ENCODE measurements around the gene SSH2. TPM values are rescaled to one million over a fixed set of nuclear protein-coding genes. Genes with fewer than 3 reads are reported as not detected.
A peak's percentile ranks its signal among the peaks of the same experiment; 100 is the strongest.

SSH2 gene
- polyA plus RNA-seq, 10 donors: 15.4 to 27.2 (median 22.3) TPM

GRCh38 chr17:29591737-29592608, 338.1 kb downstream of the SSH2 start:
- peak; percentile 81 to 95 (median 89) for DNase-seq

DNA sequence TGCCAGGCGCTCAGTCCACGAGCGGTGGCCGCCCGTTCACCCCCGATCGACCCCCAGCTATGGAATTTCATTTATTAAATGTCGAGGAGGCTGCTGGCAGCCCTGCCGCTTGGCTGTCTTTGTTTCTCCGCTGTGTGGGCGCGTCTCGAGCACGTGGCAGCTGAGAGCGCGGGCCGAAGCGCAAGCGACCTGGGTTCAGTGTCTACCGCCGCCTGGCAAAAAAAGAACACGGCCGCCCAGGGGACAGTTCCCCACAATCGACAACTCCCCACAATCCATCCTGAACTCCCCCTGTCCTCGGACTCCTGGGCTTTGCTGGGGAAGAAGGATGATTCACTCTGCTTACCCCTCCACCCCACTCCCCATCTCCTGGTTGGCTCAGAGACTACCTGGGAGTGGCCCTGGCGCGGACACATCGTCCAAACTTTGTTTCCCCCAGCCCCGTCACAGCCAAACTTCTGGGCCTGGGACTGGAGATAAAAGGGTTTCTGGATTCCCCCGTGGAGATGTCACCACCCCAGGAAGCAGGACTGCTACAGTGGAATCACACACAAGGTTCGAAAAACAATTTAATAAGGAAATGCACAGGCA, 338.8 kb downstream of the SSH2 start:
- DNase-seq: peak in 2 of 3 donors; percentile 77 to 82

- no peak for DNase-seq
Measured at GRCh38 chr17:29590411-29591145, 339.4 kb downstream of the SSH2 start.

DNA sequence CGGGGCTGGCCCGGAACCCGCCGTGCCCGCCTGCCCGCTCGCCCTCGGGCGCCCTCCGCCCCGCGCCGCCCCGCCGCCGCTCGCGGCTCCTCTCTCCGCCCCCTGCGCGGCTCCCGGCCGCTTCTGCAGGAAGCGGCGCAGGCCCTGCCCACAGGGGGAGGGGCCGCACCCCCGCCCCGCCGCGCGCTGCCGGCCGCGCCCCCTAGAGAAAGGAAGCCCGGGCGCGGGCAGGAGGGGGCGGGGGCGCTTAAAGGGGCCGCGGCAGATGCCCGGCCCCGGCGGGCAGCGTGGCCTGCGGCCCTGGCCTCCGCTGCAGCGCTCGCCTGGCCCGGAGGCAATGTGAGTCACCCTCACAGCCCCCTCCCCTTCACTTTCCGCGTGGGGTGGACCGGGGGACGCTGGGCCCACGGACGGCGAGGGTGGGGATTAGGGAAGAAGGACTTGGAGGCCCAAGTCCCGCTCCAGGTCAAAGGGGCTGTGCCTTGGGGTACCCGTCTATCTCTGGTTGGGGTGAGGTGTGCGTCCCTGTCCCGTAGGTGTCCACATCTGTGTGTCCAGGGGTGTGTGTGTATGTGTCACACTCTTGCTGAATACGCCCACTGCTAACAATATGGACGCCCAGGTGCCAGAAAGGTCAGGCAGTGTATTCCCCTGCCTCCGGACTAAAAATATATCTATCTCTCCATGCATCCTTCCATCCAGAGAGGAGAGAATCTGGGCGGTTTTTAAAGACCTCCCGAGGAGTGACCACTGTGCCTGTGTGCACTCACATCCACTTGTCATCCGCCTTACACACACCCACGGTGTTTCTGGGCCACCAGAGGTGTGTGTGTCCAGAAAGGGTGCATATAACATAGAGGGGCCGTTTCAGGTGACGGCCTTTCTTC, 340.3 kb downstream of the SSH2 start, which contains the start of gene GIT1:
Gene GIT1, minus strand, starts transcription at position 125 of the 887 bp plus-strand sequence. CDS start 270 bp downstream, outside the sequence.
- DNase-seq: peak; percentile 89 to 95 (median 91)

- peak in 1 of 3 donors; percentile 67 for DNase-seq
Measured at GRCh38 chr17:29588562-29589411, 341.2 kb downstream of the SSH2 start.

DNA sequence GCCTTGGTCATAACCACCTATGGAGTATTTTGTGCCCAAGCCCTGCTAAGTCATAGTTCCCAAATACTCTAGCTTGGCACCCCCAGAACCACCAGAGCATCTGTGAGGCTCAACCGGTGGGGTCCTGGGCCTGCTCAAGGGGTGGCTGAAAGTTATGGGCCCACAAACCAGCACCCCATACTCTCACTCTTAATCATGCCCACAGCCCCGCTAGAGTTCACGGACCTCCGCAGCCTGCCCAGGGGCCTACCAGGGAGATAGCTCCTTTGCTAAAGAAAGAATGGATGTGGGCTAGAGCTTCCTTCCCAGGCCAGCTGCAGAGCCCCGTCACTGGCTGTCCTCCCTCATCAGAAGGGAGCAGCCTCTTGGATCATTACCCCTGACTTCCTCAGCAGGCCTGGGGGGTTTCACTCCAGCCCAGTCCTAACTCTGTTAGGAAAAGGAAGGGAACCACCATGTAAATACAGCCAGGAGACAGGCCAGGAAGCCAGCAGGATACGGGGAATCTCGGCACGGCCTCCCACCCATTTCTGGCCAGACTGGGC, 341.9 kb downstream of the SSH2 start:
- no peak for DNase-seq

DNA sequence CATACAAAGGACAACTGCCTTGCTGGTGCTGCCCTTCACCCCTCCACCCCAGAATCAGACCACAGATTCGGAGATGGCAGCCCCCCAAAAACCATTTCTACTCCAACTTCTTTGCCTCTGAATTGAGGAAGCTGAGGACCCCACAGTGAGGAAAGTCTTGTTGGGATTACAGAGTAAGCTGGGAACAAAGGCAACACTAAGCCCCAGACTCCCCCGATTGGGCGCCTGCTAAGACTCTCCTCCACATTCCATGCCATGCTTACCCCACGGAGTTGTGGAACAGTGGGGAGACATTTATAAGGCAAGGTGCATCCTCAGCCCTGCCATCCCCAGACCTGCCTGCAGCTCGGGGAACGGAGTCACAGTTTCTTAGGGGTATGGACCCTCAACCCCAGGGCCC, 342.4 kb downstream of the SSH2 start:
- no peak for DNase-seq

GRCh38 chr17:29586676-29587469, 343.2 kb downstream of the SSH2 start:
- no peak for DNase-seq

DNA sequence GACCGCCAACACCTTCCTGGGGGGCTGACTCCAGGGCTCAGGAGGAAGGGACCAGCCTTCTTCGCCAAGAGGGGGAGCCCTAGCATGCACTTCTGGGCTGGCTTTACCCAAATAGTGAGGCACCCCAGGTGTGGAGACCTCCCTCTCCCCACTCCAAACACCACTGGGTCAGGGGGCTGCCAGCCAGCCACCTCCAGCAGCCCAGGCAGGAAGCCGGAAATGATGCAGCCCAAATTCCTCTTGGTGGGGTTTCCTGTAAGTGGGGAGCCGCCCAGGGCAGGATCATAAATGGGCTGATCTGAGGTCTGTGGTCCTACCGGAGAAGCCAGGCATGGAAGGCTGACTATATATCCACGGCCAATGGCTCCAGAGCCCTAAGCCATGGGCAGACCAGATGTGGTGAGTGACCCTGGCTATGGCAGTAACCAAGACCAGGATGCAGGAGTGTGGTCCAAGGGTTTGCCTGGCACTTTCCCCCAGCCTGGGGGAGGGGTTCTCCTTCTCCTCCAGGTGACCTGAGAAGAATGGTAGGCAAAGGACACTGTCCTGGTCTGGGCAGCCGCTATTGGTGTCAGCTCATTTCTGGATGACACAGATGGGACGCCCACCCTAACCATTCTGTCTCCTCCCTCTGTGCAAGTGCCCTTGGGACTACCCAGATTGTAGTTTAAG, 344.8 kb downstream of the SSH2 start:
- DNase-seq: no peak

DNA sequence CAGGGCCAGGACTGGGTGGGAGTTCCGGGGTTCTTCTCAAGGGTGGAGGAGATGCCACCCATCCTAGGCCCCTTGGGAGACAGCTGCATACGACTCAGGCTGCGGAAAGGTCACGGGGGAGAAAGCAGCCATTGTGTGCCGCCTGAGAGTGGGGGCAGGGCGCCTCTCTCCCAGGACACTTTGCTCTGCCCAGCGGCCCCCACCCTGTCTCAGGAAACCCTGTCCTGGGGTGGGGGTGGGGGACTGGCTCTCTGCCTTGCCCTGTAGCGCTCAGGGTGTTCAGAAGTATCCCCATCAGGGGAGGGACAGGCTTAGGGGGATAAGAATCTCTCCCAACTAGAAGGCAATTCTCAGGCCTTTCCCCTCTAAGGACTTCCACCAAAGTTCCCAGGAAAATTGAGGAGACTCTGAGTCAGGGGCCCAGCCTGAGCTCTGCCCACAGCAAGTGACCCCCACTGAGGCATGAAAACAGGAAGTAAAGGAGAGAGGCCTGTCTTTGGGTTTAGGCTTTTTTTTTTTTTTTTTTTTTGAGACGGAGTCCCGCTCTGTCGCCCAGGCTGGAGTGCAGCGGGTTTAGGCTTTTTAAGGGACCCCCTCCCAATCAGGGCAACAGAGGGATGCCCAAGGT, 345.5 kb downstream of the SSH2 start:
- no peak for DNase-seq

- DNase-seq: no peak
Measured at GRCh38 chr17:29583324-29584248, 346.4 kb downstream of the SSH2 start.

GRCh38 chr17:29582772-29583171, 347.3 kb downstream of the SSH2 start:
- DNase-seq: no peak

DNA sequence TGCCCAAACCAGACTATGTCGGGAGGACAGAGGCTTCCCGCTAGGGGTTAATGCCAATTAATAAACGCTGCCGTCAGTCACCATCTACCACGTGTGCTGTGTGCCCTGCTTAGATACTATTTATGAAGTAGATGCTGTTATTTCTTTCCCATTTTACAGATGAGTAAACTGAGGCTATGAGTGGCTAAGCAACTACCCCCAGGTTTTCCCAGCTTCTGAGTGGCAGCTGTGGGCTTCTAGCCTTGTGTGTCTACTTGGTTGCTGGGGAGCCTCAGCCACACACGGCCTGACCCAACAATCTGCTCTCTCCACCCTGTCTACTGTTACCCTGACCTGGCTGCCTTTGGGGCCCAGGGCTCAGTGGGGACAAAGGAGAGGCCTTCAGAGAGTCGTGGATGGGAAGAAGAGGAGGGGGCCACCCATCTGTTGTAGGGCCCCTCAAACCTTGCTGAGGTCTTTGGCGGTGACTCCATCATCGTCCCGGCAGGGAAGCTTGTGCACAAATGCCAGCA, 347.7 kb downstream of the SSH2 start:
- no peak for DNase-seq

DNA sequence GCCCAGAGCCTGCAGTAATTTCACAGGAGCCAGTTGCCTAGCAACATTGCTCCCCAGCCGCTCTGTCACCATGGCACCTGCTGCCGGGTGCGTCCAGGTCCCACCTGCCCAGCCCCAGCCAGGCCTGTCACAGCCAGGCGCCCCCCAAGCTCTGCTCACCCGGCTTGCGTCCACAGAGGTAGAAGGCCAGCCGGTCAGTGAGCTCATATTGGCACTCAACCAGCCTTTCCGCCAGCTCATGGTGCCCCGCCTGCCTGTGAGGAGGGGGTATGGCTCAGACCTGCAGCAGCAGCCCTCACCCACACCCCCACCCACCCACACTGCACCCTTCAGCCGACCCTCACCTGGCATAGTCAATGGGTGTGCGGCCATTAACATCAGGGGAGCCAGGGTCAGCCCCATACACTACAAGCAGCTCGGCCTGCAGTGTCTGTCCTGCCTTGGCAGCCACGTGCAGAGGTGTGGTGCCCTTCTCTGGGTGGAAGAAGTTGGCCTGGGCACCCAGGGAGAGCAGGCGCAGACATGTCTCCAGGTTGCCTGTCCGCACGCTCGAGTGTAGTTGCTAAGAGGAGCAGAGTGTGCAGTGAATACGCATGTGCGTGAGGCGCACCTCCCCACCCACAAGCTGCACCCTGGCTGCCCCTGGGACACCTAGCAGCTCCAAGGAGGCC, 348.3 kb downstream of the SSH2 start:
- DNase-seq: no peak

- peak; percentile 70 to 86 (median 81) for DNase-seq
Measured at GRCh38 chr17:29579866-29580771, 349.9 kb downstream of the SSH2 start.
